ACHN (cell line): ENCODE data around the gene ZMIZ1.

Source experiments
- DNase-seq: peaks from one replicate; pipeline ENCODE4 v3.0.0-alpha.2; 2015
- in situ Hi-C: cut with HindIII; loops from 2 replicates; pipeline ENCODE4 v1.10.0; 2017; ENCODE audit warnings: low sequenced_read_pairs, low pct_ligation_motif_present, low pct_unique_long_range_greater_than_20kb

Gene ZMIZ1

DNA sequence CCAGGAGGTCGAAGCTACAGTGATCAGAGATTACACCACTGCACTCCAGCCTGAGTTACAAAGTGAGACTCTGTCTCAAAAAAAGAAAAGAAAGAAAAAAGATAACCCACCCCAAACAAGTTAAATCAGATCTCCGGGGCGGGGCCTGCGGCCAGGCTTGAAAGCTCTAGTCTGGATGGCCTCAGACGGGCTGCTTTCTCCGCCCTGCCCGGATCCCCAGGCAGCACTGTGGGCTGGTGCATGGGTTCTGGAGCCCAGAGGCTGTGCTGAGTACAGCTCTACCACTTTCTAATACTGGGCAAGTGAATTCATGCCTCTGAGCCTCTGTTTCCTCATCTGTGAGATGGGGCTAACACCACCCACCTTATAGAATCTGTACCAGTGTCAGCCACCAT is 83.7 kb downstream of the ZMIZ1 start:
- DNase-seq, result peak; percentile 48
- in situ Hi-C loops, result no loop called here

- in situ Hi-C loops, result no loop called here
- DNase-seq, result peak; percentile 60
Measured at GRCh38 chr10:79153745-79154144, 85.0 kb downstream of the ZMIZ1 start.

DNA sequence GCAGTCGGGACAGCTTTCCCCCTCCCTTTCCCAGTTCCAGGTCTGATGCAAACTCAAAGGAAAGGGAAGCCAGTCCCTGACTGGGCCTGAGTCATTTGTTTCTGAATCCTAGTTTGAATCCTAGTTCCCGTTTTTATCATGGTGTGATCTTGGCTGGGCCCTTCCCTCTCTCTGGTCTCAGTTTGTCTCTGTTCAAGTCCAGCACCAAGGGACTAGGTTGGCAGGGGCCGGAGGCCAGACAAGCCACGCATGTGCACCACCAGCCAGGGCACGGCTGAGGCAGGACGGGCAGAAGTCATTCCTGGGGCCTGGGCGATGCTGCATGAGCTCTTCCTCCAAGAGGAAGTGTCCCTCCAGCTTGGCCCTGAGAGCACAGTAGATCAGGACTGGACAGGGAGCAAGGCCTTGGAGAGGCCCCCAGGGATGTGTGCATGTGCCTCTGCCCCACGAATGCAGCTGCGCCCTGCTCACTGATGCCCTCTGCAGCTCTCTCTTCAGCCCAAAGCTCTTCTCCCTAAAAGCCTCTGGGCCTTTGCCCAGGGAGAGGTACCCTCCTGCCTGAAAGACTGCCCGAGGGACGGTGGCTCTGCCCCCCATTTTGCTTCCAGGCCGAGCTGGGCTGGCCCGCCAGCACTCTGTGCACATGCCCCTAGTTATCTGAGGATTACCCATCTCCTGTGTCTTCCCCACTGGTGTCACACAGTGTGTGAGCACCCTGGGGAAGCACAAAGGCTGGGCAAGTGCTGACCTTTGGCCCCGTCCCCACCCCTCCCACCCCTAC is 86.7 kb downstream of the ZMIZ1 start:
- DNase-seq, result peak; percentile 44
- in situ Hi-C loops, result no loop called here

DNA sequence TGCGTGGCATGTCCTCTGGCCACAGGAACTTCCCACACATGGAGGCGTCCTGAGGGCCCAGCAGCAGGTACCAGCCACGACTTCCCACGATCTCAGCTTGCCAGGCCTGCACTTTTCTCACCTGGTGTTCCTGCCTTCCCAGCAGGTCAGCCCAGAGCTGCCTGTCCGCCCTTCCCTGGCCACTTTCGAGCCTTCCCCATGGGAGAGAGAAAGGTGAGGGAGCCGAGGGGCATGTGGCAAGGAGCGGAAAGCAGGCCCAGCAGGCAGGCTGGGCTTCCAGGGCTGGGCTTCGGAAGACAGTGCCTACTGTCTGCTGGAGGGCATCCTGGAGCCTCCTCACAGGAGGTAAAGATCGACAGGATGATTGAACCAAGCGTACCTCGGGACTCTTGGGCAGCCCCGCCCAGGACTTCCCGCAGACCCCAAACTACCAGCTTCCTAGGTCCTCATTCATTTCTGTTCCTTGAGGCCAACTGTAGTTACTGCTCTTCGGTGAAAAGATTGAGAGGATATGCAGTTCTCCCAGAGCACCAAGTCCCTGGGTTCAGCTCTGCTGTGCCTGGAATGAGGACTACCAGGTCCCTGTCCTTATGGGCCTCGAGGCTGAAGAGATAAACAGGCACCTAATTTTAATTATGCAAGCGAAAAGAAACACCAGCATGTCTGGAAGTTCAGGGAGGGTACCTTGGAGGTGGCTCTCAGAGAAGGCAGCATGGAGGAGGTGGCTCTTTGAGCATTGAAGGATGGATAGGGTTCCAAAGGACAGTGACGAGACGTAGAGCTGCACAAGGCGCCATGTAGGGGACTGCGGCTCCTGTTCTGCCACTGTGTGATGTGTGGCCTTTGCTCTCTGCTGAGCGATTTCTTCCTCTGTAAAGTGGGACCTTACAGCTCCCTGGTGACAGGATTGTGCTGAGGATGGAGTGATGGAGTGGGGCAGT is 87.8 kb downstream of the ZMIZ1 start:
- DNase-seq, result no peak
- in situ Hi-C loops, result no loop called here

DNA sequence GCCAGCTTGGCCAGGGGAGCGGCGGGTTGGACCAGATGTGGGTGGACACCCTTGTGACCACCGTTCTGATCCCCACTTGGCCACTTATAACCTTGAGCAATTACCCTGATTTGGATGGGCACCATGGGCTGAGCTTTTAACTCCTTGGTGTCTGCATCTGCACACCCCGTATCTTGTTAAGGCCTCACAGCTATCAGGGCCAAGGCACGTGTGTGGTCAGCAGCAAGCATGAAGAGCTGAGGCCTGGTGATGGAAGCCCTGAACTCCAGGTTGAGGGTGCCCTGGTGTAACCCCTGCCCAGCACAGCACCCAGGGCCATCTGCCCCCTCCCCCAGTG is 89.2 kb downstream of the ZMIZ1 start:
- in situ Hi-C loops, result no loop called here

GRCh38 chr10:79158402-79159097 is 89.8 kb downstream of the ZMIZ1 start:
- DNase-seq, result no peak
- in situ Hi-C loops, result no loop called here

More for the DNA sequence above, 89.2 kb downstream of the ZMIZ1 start:
- DNase-seq, result no peak

GRCh38 chr10:79159141-79159651 is 90.4 kb downstream of the ZMIZ1 start:
- in situ Hi-C loops, result no loop called here
- DNase-seq, result peak; percentile 77

DNA sequence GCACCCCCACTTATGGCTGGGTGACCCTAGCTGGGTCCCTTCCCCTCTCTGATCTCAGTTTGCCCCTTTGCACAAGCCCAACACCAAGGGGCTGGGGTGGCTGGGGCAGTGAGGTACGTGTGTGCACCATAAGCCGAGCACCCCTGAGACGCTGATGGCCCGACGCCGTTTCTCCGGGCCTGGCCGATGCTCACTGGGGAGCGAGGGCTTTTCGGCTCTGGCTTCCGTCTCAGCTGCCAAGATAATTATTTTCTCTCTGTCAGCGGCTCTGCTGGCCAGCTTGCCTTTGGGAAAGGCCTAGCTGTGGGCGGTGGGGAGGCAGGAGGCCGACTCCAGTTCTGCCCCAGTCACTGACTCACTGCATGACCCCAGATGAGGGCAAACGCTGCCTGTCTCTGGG is 91.0 kb downstream of the ZMIZ1 start:
- in situ Hi-C loops, result no loop called here

GRCh38 chr10:79160191-79160590 is 91.4 kb downstream of the ZMIZ1 start:
- in situ Hi-C loops, result no loop called here
- no peak for DNase-seq

More for the DNA sequence above, 91.0 kb downstream of the ZMIZ1 start:
- DNase-seq, result no peak

- in situ Hi-C loops, result no loop called here
- DNase-seq, result no peak
Measured at GRCh38 chr10:79161557-79161956, 92.8 kb downstream of the ZMIZ1 start.

DNA sequence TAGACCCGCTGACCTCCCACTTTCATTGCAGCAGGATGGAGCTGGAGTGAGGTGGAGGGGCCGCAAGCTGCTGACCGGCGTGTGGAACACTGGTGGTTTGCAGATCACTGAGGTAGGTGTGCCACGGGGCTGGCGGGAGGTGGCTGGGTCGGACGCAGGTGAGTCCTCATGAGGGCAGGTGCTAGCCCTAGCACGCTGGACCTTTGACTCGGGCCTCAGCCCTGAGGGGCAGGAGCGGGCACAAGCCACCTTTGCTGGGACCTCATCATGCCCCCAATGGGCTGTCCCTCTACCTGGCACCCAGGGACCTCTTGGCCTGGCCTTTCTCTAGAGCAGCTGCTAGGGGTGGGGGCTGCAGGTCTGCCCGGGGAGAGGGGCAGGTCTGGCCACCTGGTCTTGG is 93.3 kb downstream of the ZMIZ1 start:
- in situ Hi-C loops, result no loop called here

GRCh38 chr10:79162861-79163665 is 94.3 kb downstream of the ZMIZ1 start:
- in situ Hi-C loops, result no loop called here
- peak; percentile 86 for DNase-seq

More for the DNA sequence above, 93.3 kb downstream of the ZMIZ1 start:
- DNase-seq, result no peak

DNA sequence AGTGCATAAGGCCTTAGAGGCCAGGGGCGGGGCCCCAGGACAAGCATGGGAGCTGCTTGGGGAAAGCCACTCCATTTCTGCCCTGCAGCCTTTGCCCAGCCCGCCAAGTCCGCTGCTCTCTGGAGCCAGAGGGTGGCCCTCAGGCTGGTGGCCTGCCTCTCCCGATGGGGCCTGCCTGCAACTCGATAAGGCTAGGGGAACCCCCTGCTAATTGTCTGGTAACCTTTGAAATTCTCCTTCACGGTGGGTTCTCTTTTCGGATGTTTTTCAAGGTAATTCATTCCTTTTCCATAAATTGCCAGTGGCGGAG is 94.9 kb downstream of the ZMIZ1 start:
- DNase-seq, result no peak
- in situ Hi-C loops, result no loop called here

DNA sequence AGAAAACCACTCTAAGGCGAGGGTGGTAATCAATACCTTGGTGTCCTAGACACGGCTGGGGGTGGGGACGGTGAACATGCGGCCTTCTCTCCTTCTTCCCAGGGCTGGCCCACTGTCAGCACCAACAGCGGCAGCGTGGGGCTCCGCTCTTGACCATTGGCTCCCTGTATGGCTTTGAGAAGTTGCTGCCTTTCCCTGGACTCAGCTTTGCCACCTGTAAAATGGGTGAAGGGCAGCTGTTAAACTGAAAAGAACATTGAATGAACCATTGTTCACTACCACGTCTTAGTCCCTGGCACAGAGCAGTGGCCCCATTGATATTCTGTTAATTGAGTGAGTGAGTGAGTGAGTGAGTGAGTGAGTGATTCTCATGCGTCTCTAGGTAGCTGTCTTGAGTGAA is 95.3 kb downstream of the ZMIZ1 start:
- in situ Hi-C loops, result no loop called here
- DNase-seq, result no peak

DNA sequence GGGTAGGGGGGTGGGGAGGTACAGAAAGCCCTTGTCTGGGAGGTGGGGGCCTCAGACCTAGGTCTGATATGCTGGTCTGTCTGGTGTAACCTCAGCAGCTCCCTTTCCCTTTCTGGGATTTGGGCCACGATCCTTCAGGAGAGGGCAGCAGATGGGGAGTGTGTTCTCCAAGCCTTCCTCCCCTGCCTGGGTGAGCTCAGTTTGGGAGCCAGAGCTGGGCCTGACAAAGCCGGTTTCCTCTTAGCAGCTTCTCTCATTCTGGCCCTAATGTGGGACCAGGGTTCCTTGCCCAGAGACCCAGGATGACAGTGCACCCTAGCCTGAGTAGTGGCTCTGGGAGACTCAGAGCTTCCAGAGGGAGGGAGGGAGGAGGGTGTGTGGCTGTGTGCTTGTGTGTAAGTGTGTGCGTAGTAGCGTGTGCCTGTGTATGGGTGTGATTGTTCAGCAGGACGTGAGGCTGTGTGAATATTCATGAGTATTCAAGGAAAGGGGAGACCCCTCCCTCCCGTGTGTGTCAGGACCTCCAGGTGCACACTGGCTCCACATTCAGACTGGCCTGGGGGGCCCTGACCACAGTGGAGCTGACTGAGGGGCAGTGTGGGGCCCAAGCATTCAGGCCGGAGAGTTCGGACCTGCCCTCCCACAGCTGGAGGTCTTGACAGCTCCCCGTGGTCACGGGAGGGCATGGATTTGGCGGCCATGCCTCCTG is 96.5 kb downstream of the ZMIZ1 start:
- no peak for DNase-seq
- in situ Hi-C loops, result no loop called here

- in situ Hi-C loops, result no loop called here
- no peak for DNase-seq
Measured at GRCh38 chr10:79166312-79166721, 97.6 kb downstream of the ZMIZ1 start.

DNA sequence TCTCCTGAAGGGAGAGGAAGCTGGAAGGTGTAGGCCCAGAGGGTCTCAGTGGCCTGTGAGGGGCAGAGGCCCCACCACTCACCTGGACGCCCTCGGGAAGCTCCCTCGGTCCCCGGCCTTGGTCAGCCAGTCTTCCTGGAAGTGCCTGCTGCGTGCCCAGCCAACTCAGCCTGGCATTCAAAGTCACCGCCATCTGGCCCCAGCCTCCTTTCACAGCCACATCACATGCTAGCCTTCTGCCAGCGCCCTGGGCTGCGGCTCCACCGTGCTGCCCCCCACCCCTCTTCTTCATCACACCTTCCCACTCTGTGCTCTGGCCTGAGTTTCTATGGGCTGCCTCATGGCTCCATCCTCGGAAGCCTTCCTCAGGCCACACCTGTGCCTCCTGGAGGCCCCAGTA is 98.0 kb downstream of the ZMIZ1 start:
- in situ Hi-C loops, result no loop called here
- no peak for DNase-seq

- no peak for DNase-seq
- in situ Hi-C loops, result no loop called here
Measured at GRCh38 chr10:79167537-79167936, 98.8 kb downstream of the ZMIZ1 start.
